HCT116 (cell line): Measurements from ENCODE around the gene MAEA.

Source experiments
- EZH2phosphoT487 ChIP-seq: fragments of 200-600 bp; IDR thresholded peaks from 2 replicates; pipeline ENCODE4 v1.6.1; 2018; ENCODE audit warnings: antibody characterized with exemption, borderline replicate concordance
- POLR2AphosphoS5 ChIP-seq: IDR thresholded peaks from 2 replicates; pipeline ENCODE4 v1.6.1; 2011; ENCODE audit warnings: mild to moderate bottlenecking, low read depth, low read length, moderate library complexity
- YY1 ChIP-seq: IDR thresholded peaks from 2 replicates; pipeline ENCODE4 v1.6.1; 2011; ENCODE audit warnings: low read length, low read depth, moderate library complexity, mild to moderate bottlenecking; ENCODE audit not compliant: insufficient replicate concordance; ENCODE audit errors: extremely low read depth

GRCh38 chr4:1323635-1324442, 34.1 kb downstream of the MAEA start:
- TF ChIP-seq EZH2phosphoT487: no peak
- peak; percentile 8; the same call in 1 of the 2 replicates for TF ChIP-seq POLR2AphosphoS5
- TF ChIP-seq YY1: no peak
